ENCODE measurements around the gene FAF1.

FAF1 gene

DNA sequence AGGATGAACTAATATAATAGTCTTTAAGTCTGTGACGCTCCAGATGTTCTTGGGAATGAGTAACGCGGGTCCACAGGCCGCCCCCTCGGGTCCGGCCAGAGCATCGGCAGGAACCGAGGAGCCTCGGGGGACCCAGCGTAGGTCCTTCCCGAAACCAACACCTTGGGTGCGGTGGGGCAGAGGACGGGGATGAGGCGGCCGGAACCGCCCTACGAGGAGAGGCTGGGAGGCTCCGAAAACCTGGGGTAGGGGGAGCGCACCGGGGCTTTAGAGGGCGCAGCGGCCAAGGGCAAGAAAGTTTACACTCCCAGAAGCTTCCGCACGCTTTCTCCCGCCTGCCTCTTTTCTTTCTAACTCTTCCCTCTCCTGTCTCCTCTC lies 543.9 kb downstream of the FAF1 start:
- DNase-seq (ENCODE audit: low read depth), result no peak
- TF ChIP-seq, protein P1, sequence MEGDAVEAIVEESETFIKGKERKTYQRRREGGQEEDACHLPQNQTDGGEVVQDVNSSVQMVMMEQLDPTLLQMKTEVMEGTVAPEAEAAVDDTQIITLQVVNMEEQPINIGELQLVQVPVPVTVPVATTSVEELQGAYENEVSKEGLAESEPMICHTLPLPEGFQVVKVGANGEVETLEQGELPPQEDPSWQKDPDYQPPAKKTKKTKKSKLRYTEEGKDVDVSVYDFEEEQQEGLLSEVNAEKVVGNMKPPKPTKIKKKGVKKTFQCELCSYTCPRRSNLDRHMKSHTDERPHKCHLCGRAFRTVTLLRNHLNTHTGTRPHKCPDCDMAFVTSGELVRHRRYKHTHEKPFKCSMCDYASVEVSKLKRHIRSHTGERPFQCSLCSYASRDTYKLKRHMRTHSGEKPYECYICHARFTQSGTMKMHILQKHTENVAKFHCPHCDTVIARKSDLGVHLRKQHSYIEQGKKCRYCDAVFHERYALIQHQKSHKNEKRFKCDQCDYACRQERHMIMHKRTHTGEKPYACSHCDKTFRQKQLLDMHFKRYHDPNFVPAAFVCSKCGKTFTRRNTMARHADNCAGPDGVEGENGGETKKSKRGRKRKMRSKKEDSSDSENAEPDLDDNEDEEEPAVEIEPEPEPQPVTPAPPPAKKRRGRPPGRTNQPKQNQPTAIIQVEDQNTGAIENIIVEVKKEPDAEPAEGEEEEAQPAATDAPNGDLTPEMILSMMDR (IDR thresholded peaks at IDR 0.05; ENCODE audit: control insufficient read depth, extremely low read depth, insufficient read depth), result no peak
- no peak overlapping the region for H3K4me3 ChIP-seq (ENCODE audit: low read depth, low read length)

DNA sequence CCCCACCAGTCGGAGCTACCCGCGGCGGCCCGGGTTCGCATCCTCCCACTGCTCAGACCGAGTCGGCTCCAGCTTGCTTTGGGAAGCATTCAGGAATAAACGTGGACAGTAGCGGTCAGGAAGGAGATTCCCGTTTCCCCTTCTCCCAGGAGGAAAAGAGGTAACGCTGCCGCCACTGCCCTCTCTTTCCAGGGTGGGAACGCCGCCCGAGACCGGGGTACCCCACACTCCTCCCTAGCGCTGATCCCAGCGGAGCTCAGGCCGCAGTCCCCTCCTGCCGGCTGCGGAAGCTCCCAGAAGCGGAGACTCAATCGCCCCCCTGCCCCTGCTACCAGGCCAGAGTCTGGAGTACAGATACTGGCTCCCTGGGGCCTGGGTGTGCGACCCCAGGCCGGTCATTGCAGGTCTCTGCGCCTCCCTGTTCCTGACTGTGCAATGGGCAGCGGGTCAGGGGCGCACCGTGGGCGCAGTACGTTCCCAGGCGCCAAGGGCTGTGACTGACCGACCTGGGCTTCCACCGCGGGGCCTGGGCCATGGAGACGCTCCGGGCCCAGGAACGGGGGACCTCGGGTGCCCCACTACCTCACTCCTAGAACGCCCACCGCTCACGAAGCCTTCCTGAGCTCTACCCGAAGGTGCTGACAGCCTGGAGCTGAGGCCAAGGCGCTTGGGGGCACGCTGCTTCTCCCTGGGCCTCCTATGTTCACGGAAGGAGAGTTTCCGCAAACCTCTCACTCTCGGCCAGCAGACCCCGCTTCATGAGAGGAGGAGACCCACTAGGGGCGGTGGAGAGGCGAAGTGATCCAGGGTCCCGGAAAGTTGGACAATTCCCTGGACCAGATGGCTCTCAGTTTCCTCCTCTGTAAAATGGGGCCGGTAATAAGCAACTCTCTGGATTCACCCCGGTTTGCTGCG lies 544.6 kb downstream of the FAF1 start:
- no peak overlapping the region for H3K4me3 ChIP-seq (ENCODE audit: low read depth, low read length)

DNA sequence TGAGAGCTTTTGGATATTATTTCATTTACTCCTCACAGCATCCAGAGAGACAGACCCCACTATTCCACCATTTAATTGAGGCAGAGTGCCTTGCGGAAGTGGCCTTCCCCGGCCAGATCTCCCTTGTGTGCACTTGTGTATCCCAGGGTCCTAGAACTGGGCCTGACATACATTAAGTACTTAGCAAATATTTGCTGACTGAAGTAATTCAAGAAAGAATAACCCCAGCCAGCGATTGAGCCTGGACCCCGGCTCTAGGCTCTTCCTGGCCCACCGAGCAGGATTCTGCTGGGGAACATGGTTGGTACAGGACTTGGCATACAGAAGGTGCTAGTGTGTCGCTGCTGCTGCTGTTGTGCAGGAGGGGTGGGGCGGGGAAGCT lies 545.2 kb downstream of the FAF1 start:
- no peak overlapping the region for H3K4me3 ChIP-seq (ENCODE audit: low read depth, low read length)
- DNase-seq (ENCODE audit: low read depth), result no peak
- TF ChIP-seq, protein P1 (IDR thresholded peaks at IDR 0.05; ENCODE audit: control insufficient read depth, extremely low read depth, insufficient read depth), result no peak

More for the DNA sequence above, 544.6 kb downstream of the FAF1 start:
- TF ChIP-seq, protein P1 (IDR thresholded peaks at IDR 0.05; ENCODE audit: control insufficient read depth, extremely low read depth, insufficient read depth), result no peak
- DNase-seq (ENCODE audit: low read depth), result no peak

DNA sequence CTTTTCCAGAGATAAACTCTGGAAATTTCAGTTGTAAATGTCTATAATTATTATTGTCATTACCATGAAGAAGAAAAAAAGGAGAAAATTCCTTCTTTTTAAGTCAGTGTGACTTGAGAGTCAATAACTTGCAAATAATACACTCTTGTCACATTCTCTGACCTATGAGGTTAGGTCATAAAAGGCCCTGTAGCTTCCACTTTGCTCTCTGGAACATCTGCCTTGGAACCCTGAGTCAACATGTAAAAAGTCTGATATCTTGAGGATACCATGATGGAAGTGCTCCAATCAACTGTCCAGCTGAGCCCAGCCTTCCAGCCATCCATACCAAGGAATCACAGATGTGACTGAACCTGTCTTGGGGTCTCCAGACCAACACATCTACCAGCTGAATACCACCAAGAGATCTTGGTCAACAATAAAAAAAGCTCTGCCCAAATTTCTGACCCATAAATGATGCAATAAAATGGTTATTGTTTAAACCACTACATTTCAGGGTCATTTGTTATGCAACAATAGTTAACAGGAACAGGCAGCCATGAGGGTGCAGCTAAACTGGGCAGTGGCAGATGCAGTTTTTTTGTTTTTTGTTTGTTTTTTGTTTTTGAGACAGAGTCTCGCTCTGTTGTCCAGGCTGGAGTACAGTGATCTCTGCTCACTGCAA lies 547.1 kb downstream of the FAF1 start:
- no peak overlapping the region for H3K4me3 ChIP-seq (ENCODE audit: low read depth, low read length)
- TF ChIP-seq, protein P1 (IDR thresholded peaks at IDR 0.05; ENCODE audit: control insufficient read depth, extremely low read depth, insufficient read depth), result no peak
- DNase-seq (ENCODE audit: low read depth), result no peak

DNA sequence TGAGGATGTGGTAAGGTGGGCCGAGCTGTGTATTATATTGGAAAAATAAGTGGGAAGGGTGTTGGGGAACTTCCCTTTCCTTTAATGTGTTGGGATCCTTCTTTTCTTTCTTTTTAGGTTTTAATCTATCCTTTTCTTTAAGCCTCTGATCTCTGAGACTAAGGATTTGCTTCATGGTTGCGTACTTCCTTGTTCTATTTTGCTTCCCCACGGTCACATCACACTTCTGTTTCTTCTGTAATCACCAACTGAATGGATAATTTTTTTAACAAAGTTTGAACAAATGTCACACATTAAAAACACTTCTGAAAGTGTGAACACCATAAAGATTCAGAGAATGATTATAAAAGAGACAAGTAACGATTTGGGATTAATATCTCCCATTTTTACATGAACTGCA lies 554.3 kb downstream of the FAF1 start:
- no peak overlapping the region for H3K4me3 ChIP-seq (ENCODE audit: low read depth, low read length)

DNA sequence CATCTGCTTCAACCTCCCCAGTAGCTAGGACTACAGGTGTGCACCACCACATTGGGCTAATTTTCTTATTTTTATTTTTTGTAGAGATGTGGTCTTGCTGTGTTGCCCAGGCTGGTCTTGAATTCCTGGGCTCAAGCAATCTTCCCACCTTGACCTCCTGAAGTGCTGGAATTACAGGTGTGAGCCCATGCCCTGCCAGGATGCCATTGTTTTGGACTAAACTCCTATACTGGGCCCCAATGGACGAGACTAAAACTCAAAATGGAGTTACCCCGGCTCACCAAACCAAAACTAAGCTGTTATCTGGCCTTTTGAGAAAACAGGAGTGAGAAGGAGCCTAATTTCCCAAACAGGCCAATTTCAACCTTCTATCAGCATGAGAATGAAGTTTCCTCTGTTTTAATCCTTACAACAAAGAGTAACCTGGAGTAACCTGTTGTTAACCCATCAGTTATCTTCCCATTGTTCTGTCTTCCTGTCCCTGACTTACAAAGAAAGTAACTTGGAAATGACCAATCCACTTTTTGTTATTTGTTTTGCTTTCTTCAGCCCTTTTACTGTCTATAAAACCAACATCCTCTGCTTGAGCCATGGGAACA lies 566.4 kb downstream of the FAF1 start:
- no peak overlapping the region for H3K4me3 ChIP-seq (ENCODE audit: low read depth, low read length)
- TF ChIP-seq, protein P1 (IDR thresholded peaks at IDR 0.05; ENCODE audit: control insufficient read depth, extremely low read depth, insufficient read depth), result no peak
- DNase-seq (ENCODE audit: low read depth), result no peak

More for the DNA sequence above, 554.3 kb downstream of the FAF1 start:
- TF ChIP-seq, protein P1 (IDR thresholded peaks at IDR 0.05; ENCODE audit: control insufficient read depth, extremely low read depth, insufficient read depth), result no peak
- DNase-seq (ENCODE audit: low read depth), result no peak
